KMS-11 (cell line): ENCODE measurements around the gene VAC14.

Experiments
- H2AFZ ChIP-seq: fragments of 200-600 bp; sonication (generic); 2 replicates; pipeline ENCODE4 v1.6.1; 2016; ENCODE audit warnings: antibody characterized with exemption, mixed run types, low read depth
- H3K27ac ChIP-seq: fragments of 200-600 bp; sonication (generic); 2 replicates; pipeline ENCODE4 v1.6.1; 2016; ENCODE audit warnings: mild to moderate bottlenecking, mixed run types
- H3K27me3 ChIP-seq: fragments of 200-600 bp; sonication (generic); 2 replicates; pipeline ENCODE4 v1.6.1; 2017; ENCODE audit warnings: mild to moderate bottlenecking, low read depth, mixed run types, moderate library complexity; ENCODE audit not compliant: insufficient read depth
- H3K36me3 ChIP-seq: fragments of 200-600 bp; sonication (generic); 2 replicates; pipeline ENCODE4 v1.6.1; 2017; ENCODE audit warnings: mild to moderate bottlenecking, mixed run types; ENCODE audit not compliant: insufficient read depth
- H3K4me1 ChIP-seq: fragments of 200-600 bp; sonication (generic); 2 replicates; pipeline ENCODE4 v1.6.1; 2016; ENCODE audit warnings: mild to moderate bottlenecking, low read depth, mixed run types; ENCODE audit not compliant: poor library complexity, severe bottlenecking
- H3K4me2 ChIP-seq: fragments of 200-600 bp; sonication (generic); 2 replicates; pipeline ENCODE4 v1.7.0; 2016; ENCODE audit warnings: mild to moderate bottlenecking, mixed run types
- H3K4me3 ChIP-seq: fragments of 200-600 bp; sonication (generic); IDR thresholded peaks from 2 replicates; pipeline ENCODE4 v1.6.1; 2017; ENCODE audit warnings: low read depth, low read length, mixed read lengths; ENCODE audit not compliant: insufficient read depth
- H3K79me2 ChIP-seq: fragments of 200-600 bp; sonication (generic); 2 replicates; pipeline ENCODE4 v1.6.1; 2016; ENCODE audit warnings: low read depth, mixed run types; ENCODE audit not compliant: insufficient read depth
- H3K9ac ChIP-seq: fragments of 200-600 bp; sonication (generic); 2 replicates; pipeline ENCODE4 v1.6.1; 2016; ENCODE audit warnings: mild to moderate bottlenecking, mixed run types
- H4K20me1 ChIP-seq: fragments of 200-600 bp; sonication (generic); 2 replicates; pipeline ENCODE4 v1.6.1; 2016; ENCODE audit warnings: mild to moderate bottlenecking, mixed run types; ENCODE audit not compliant: insufficient read depth
- TF ChIP-seq, protein P1 (sequence below): fragments of 200-600 bp; sonication (generic); conservative IDR thresholded peaks from 2 replicates; pipeline ENCODE4 v1.6.1; 2017; ENCODE audit warnings: low read depth, mild to moderate bottlenecking, antibody characterized with exemption, low read length, moderate library complexity, mixed read lengths

The VAC14 gene

DNA sequence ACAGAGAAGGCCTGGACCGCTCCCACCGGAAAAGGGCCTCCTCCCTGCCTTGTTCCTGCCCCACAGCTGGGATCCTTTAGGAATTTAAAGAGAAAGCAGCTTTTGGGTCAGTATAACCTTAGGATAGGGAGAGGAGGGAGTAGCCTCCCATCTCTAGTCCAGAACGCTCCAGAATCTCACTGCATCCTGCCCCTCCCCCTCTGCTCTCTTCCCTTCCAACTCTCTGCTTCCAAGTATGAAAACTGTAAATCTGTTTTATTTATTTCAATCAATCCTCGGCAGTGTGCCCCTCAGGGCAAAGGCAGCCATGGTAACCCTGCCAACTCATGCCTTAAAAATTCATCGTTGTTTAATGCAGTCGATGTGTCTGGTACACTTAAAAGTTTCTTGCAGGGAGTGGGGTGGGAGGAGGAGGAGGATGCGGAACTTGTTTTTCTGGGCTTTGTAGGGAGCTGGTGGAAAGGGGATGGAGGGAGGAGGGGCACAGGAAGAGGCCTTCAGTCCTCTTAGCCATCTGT, 94.0 kb downstream of the VAC14 start:
- H3K27me3 ChIP-seq, result no peaks in the 10 kb centered on the region
- TF ChIP-seq, protein P1, sequence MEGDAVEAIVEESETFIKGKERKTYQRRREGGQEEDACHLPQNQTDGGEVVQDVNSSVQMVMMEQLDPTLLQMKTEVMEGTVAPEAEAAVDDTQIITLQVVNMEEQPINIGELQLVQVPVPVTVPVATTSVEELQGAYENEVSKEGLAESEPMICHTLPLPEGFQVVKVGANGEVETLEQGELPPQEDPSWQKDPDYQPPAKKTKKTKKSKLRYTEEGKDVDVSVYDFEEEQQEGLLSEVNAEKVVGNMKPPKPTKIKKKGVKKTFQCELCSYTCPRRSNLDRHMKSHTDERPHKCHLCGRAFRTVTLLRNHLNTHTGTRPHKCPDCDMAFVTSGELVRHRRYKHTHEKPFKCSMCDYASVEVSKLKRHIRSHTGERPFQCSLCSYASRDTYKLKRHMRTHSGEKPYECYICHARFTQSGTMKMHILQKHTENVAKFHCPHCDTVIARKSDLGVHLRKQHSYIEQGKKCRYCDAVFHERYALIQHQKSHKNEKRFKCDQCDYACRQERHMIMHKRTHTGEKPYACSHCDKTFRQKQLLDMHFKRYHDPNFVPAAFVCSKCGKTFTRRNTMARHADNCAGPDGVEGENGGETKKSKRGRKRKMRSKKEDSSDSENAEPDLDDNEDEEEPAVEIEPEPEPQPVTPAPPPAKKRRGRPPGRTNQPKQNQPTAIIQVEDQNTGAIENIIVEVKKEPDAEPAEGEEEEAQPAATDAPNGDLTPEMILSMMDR, result no peak
- no peaks in the 10 kb centered on the region for H3K36me3 ChIP-seq
- no peak overlapping the region for H3K4me3 ChIP-seq
- H3K9ac ChIP-seq, result no peak overlapping the region
- H3K4me2 ChIP-seq, result no peak overlapping the region
- H3K79me2 ChIP-seq, result no peaks in the 10 kb centered on the region
- H4K20me1 ChIP-seq, result no peaks in the 10 kb centered on the region
- H2AFZ ChIP-seq, result no peak overlapping the region
- H3K4me1 ChIP-seq, result no peaks in the 10 kb centered on the region
- H3K27ac ChIP-seq, result no peak overlapping the region

DNA sequence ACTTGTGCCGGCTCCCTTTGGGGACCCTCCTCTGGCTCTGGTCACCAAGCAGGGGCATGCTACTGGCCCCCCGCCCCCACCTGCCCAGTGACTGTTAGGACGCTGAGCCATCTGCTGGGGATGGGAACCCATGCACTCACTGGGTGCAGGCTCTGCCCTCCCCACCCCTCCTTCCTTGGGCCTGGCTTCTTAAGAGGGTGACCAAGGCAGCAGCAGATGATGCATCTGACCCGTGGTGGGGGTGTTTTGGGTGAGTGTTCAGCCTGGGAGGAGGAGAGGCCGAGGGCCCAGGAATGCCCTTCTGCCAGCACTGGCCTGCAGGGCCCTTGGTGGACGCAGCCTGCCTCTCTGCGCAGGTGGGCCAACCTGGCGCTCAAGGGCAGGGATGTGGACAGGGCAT, 95.9 kb downstream of the VAC14 start:
- Histone ChIP-seq H3K4me2 (no peak overlapping the region), H3K9ac (no peak overlapping the region), H2AFZ (no peak overlapping the region), H3K4me1 (no peaks in the 10 kb centered on the region), H3K27me3 (no peaks in the 10 kb centered on the region), H3K36me3 (no peaks in the 10 kb centered on the region), H3K27ac (no peak overlapping the region), H3K79me2 (no peaks in the 10 kb centered on the region), H3K4me3 (no peak overlapping the region), H4K20me1 (no peaks in the 10 kb centered on the region)
- TF ChIP-seq, protein P1, result no peak

DNA sequence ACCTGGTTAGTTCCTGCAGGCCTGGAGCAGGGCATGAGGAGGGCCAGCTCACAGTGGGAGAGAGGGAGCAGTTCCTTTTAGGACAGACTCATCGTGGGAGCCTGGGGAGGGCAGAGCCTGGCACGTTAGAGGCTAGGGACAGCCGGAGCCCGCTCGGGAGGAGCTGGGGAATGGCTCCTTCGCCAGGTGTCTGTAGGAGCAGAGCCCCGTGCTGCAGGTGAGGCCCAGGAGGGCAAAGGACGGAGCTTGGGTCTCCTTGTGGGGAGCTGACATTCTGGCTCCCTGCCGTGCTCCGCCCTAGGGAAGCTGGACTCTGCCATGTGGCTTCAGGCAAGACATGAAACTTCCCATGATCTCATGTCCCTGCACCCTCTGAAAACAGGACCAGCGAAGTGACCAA, 96.4 kb downstream of the VAC14 start:
- no peak overlapping the region for H3K27ac ChIP-seq
- H3K79me2 ChIP-seq, result no peaks in the 10 kb centered on the region
- H4K20me1 ChIP-seq, result no peaks in the 10 kb centered on the region
- TF ChIP-seq, protein P1, result no peak
- H2AFZ ChIP-seq, result no peak overlapping the region
- no peaks in the 10 kb centered on the region for H3K4me1 ChIP-seq
- no peak overlapping the region for H3K4me2 ChIP-seq
- H3K27me3 ChIP-seq, result no peaks in the 10 kb centered on the region
- H3K4me3 ChIP-seq, result no peak overlapping the region
- H3K36me3 ChIP-seq, result no peaks in the 10 kb centered on the region
- no peak overlapping the region for H3K9ac ChIP-seq

DNA sequence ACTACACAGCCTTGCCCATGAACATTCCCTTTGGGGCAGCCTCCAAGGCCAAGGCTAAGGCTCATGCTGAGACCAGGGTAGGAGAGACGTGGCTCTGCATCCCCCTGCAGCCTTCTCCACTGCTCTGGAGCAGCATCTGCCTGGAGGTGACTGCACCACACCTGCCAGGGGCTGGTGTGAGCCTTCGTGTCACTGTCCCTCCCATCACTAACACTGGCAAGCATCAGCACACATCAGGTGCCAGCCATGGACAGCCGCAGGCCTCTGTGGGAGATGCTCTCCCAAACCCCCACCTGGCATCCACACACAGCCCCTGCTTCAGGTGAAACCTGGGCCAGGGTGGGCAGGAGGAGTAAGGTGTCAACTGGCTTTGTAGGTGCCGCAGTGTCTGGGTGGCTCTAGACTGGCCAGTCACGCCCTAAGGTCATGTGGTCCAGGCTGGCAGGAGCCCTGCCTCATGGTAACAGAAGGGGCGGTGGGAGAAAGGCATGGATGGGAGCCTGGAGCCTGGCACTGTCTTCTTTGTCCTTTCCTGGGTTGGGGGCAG, 97.0 kb downstream of the VAC14 start:
- Histone ChIP-seq H3K27ac (no peak overlapping the region), H2AFZ (no peak overlapping the region), H3K36me3 (no peaks in the 10 kb centered on the region), H3K4me2 (no peak overlapping the region), H4K20me1 (no peaks in the 10 kb centered on the region), H3K79me2 (no peaks in the 10 kb centered on the region), H3K4me3 (no peak overlapping the region), H3K9ac (no peak overlapping the region), H3K27me3 (no peaks in the 10 kb centered on the region), H3K4me1 (no peaks in the 10 kb centered on the region)
- TF ChIP-seq, protein P1, result no peak
